ENCODE measurements around the gene KCTD17.

Gene KCTD17

DNA sequence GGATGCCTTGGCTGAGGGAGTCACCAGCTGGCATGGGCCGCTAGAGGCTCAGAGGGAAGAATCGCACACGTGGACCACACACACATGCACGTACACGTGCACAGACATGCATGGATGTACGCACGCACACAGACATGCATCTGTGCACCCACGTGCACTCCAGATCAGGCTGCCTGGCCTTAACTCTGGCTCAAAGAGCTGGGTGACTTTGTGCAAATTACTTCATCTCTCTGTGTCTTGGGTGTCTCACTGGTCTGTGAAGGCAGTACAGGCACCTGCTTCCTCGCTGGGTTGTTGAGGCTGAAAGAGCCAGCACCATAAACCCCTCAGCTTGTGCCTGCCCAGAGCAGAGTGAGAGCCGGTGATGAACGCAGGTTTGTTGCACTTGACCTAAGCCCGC lies 29.3 kb downstream of the KCTD17 start:
- no peak for DNase-seq (ENCODE audit: low spot score)
- no peak overlapping the region for H3K27ac ChIP-seq
- ChIA-PET POLR2A (ENCODE audit: low non-redundant PET) (no interaction called here), CTCF (no interaction called here)
- TF ChIP-seq, protein P1, sequence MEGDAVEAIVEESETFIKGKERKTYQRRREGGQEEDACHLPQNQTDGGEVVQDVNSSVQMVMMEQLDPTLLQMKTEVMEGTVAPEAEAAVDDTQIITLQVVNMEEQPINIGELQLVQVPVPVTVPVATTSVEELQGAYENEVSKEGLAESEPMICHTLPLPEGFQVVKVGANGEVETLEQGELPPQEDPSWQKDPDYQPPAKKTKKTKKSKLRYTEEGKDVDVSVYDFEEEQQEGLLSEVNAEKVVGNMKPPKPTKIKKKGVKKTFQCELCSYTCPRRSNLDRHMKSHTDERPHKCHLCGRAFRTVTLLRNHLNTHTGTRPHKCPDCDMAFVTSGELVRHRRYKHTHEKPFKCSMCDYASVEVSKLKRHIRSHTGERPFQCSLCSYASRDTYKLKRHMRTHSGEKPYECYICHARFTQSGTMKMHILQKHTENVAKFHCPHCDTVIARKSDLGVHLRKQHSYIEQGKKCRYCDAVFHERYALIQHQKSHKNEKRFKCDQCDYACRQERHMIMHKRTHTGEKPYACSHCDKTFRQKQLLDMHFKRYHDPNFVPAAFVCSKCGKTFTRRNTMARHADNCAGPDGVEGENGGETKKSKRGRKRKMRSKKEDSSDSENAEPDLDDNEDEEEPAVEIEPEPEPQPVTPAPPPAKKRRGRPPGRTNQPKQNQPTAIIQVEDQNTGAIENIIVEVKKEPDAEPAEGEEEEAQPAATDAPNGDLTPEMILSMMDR (conservative IDR thresholded peaks at IDR 0.05; ENCODE audit: low read depth) = no peak

DNA sequence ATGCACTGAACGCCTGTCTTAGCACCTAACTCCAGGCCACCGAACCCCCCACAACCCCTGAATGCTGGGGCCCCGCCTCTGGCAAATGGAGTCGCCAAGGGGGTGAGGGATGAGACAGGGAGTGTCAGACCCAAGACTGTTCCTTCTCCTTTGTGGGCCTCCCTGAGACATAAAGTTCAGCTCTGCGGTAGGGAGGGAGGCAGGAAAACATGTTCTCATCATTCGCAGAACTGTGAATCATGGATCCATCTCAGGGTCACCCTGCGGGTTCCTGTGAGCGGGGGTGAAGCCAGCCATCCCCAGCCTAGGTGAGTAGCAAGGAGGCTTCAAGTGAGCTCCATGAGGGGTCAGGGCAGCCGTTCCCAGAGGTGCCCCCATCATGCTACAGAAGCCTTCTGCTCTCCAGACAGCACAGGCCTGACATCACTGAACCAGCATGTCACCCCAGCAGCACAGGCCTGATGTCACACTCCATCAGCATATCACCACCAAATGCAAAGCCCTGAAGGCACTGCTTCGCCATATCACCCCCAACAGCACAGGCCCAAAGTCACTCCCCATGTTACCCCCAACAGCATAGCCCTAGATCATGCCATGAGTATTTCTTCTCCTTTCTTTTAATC lies 30.8 kb downstream of the KCTD17 start:
- no peak for DNase-seq (ENCODE audit: low spot score)
- no peak overlapping the region for H3K27ac ChIP-seq
- ChIA-PET CTCF (no interaction called here), POLR2A (ENCODE audit: low non-redundant PET) (no interaction called here)
- TF ChIP-seq, protein P1 (conservative IDR thresholded peaks at IDR 0.05; ENCODE audit: low read depth) = no peak

DNA sequence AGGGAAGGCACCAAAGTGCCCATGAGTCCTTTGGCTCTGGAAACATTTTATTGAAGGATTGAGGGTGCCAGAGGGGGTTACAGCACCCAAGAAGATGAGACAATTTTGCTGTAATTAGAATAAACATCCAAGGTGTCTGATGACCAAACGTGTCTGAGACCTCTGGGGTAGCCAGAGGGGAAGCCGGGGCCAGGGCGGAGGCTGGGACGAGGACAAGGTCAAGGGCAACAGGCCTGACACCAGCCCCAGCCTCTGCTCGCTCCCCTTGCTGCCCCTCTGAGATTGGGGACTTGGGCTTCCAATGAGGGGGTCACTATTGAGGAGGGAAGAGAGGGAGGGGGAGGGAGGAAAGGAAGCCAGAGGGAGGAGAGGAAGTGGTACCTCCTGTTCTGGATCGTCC lies 32.4 kb downstream of the KCTD17 start:
- POLR2A ChIA-PET (ENCODE audit: low non-redundant PET) = no interaction called here
- DNase-seq (ENCODE audit: low spot score) = no peak
- CTCF ChIA-PET = no interaction called here
- no peak overlapping the region for H3K27ac ChIP-seq
- TF ChIP-seq, protein P1 (conservative IDR thresholded peaks at IDR 0.05; ENCODE audit: low read depth) = no peak

DNA sequence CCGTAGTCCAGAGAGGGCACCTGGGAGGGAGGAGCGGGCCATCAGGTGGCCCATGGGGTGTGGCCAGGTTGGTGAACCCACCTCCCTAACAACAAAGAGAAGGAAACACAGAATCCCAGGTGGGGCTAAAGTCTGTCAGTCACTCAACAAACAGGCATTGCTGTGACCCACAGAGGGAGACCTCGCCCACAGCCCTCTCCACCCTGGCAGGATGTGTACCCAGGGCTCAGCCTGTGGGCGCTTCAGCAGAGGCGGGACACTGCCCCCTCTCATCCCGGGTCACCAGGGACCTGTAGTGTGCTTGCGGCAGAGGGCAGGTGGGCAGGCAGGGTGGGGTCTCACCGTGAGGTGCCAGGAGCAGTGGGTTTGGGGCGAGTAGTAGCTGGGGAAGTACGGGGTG lies 32.8 kb downstream of the KCTD17 start:
- ChIA-PET POLR2A (ENCODE audit: low non-redundant PET) (no interaction called here), CTCF (no interaction called here)
- DNase-seq (ENCODE audit: low spot score) = no peak
- TF ChIP-seq, protein P1 (conservative IDR thresholded peaks at IDR 0.05; ENCODE audit: low read depth) = no peak
- no peak overlapping the region for H3K27ac ChIP-seq

DNA sequence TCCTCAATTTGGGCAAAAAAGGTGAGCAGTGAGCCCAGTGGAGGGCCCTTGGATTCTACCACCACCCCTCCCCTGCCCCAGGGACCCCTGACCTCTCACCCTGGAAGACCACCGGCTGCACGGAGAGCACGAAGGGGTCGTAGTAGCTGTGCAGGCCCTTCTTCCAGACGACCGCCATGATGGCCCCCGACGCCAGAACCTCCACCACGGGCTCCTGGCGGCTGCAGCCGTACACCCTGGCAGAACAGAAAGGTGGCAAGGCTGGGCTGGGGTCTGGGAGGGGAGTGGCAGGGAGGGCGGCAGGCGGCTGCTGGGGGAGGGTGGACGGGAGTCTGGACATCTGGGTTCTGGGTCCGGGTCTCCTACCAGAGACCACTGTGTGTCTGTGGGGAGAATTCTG lies 34.6 kb downstream of the KCTD17 start:
- ChIA-PET POLR2A (ENCODE audit: low non-redundant PET) (no interaction called here), CTCF (no interaction called here)
- TF ChIP-seq, protein P1 (conservative IDR thresholded peaks at IDR 0.05; ENCODE audit: low read depth) = no peak
- H3K27ac ChIP-seq = no peak overlapping the region
- no peak for DNase-seq (ENCODE audit: low spot score)

DNA sequence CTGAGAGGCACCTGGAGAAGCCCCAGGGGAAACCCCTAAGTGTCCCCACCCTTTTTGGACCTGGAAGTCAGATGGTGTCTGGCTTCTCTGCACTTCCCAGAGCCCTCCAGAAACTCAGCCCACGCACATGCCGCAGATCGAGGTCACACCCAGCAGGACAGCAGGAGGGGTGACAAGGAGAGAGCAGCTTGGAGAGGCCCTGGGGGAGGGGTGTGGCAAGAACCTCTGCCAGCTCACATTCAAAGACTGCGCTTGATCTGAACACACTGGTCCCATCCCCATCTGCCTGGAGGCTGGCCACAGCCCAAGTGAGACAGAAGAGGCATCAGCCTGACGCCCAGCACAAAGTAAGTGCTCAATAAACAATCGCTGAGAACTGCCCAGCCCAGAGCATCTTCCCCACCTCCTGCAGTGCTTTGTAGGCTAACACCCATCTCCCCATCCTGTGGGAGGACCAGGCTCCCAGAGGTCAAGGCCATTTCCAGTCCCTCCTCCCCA lies 36.6 kb downstream of the KCTD17 start:
- H3K27ac ChIP-seq = no peak overlapping the region
- DNase-seq (ENCODE audit: low spot score) = no peak
- CTCF ChIA-PET = interaction anchor here (0.6 kb wide), 1 partner anchor 110 kb away, joined by 3 read pairs; no protein-coding TSS in a partner anchor
- TF ChIP-seq, protein P1 (conservative IDR thresholded peaks at IDR 0.05; ENCODE audit: low read depth) = no peak
- POLR2A ChIA-PET (ENCODE audit: low non-redundant PET) = no interaction called here
